A549 (cell line): ENCODE results near the gene PLEKHH1. TPM values are rescaled to one million over a fixed set of nuclear protein-coding genes. Genes with fewer than 3 reads are reported as not detected.

Experiments used
- ATAC-seq, 2 experiments: fragments of 200-7000 bp in 1 of 2; fragments of >200 bp in 1 of 2; cut with Nextera tagmentation in 1 of 2; cut with Tn5 transposase in 1 of 2; 3 replicates each; pipeline versions ENCODE4 v1.8.0 to v1.9.1; 2018 to 2020; ENCODE audit warnings: mild to moderate bottlenecking in 1 of 2, moderate library complexity in 1 of 2
- CTCF ChIA-PET: fragments of 300-600 bp; sonication (Branson Sonifier 250); formaldehyde crosslinking; extraction: SDS; loops from one replicate; lab custom pipeline; 2021; ENCODE audit warnings: antibody characterized with exemption, inconsistent platforms; lab: Yijun Ruan, JAX
- POLR2A ChIA-PET: fragments of 350-600 bp; formaldehyde crosslinking; extraction: SDS; loops from one replicate; lab custom pipeline; 2021; ENCODE audit warnings: antibody characterized with exemption, inconsistent platforms; lab: Yijun Ruan, JAX
- DNase-seq, 2 experiments: peaks; one replicate each; pipeline versions ENCODE4 v3.0.0 to v3.0.0-alpha.2; 2011 to 2016; ENCODE audit warnings: low read depth in 1 of 2, low spot score in 1 of 2
- FAIRE-seq: peaks from 2 replicates; lab custom pipeline; 2011; peaks lifted over from hg19 to GRCh38; lab: Jason Lieb, UNC
- H3K27ac ChIP-seq, 2 experiments: fragments of >200 bp; sonication (Bioruptor Twin); formaldehyde crosslinking; 3 replicates each; pipeline ENCODE4 v1.5.1; 2016 to 2017
- H3K4me1 ChIP-seq: fragments of >200 bp; sonication (Bioruptor Twin); formaldehyde crosslinking; 3 replicates; pipeline ENCODE4 v1.6.1; 2016
- H3K4me2 ChIP-seq: fragments of >200 bp; sonication (Bioruptor Twin); formaldehyde crosslinking; 3 replicates; pipeline ENCODE4 v1.6.1; 2016
- H3K4me3 ChIP-seq: fragments of >200 bp; sonication (Bioruptor Twin); formaldehyde crosslinking; 3 replicates; pipeline ENCODE4 v1.5.1; 2016
- H3K9me3 ChIP-seq: fragments of >200 bp; sonication (Bioruptor Twin); formaldehyde crosslinking; 3 replicates; pipeline ENCODE4 v1.6.1; 2016
- ATOH8 ChIP-seq: fragments of 250-450 bp; sonication (Bioruptor Pico); IDR thresholded peaks from 2 replicates; pipeline ENCODE4 v1.5.0; 2020; ENCODE audit warnings: low read depth, mild to moderate bottlenecking, moderate library complexity
- CBX2 ChIP-seq: fragments of 200-600 bp; sonication (generic); IDR thresholded peaks from 2 replicates; pipeline ENCODE4 v1.6.1; 2016; ENCODE audit warnings: low read depth, mild to moderate bottlenecking, borderline replicate concordance
- CHD2 ChIP-seq: fragments of 150-350 bp; IDR thresholded peaks from 2 replicates; pipeline ENCODE4 v1.6.1; 2014; ENCODE audit warnings: low read length; ENCODE audit not compliant: partially characterized antibody
- CTCF ChIP-seq: fragments of >200 bp; sonication (Bioruptor Twin); formaldehyde crosslinking; IDR thresholded peaks from 3 replicates; pipeline ENCODE4 v1.5.1; 2016
- EHF ChIP-seq: fragments of 250-450 bp; sonication (Bioruptor Pico); IDR thresholded peaks from 2 replicates; pipeline ENCODE4 v1.5.0; 2020; ENCODE audit warnings: mild to moderate bottlenecking
- EHMT2 ChIP-seq: fragments of 200-600 bp; sonication (generic); IDR thresholded peaks from 2 replicates; pipeline ENCODE4 v1.6.1; 2016; ENCODE audit warnings: antibody characterized with exemption, low read depth, mild to moderate bottlenecking, moderate library complexity
- ESRRA ChIP-seq: fragments of 150-350 bp; IDR thresholded peaks from 2 replicates; pipeline ENCODE4 v1.6.1; 2014; ENCODE audit warnings: mild to moderate bottlenecking, low read length, borderline replicate concordance
- FOSL2 ChIP-seq, 2 experiments: fragments of 450-650 bp in 1 of 2; fragments of >200 bp in 1 of 2; sonication (Bioruptor Twin) in 1 of 2; formaldehyde crosslinking; IDR thresholded peaks; 2 replicates each; pipeline versions ENCODE4 v1.5.0 to v1.6.1; 2016 to 2020; ENCODE audit warnings: mild to moderate bottlenecking in 1 of 2, moderate library complexity in 1 of 2
- GATA3 ChIP-seq: IDR thresholded peaks from 2 replicates; pipeline ENCODE4 v1.6.1; 2012; ENCODE audit warnings: borderline replicate concordance
- HDAC2 ChIP-seq: fragments of 200-600 bp; sonication (generic); IDR thresholded peaks from 2 replicates; pipeline ENCODE4 v1.6.1; 2016
- HES2 ChIP-seq: fragments of >200 bp; sonication (Bioruptor Twin); formaldehyde crosslinking; IDR thresholded peaks from 2 replicates; pipeline ENCODE4 v1.6.1; 2016
- HMGXB4 ChIP-seq: fragments of 250-450 bp; sonication (Bioruptor Pico); IDR thresholded peaks from 2 replicates; pipeline ENCODE4 v1.5.0; 2021; ENCODE audit warnings: mild to moderate bottlenecking, moderate library complexity, borderline replicate concordance
- HOXA7 ChIP-seq: fragments of 250-450 bp; sonication (Bioruptor Pico); IDR thresholded peaks from 2 replicates; pipeline ENCODE4 v1.5.0; 2020; ENCODE audit warnings: mild to moderate bottlenecking, moderate library complexity
- HOXB13 ChIP-seq: fragments of 250-450 bp; sonication (Bioruptor Pico); IDR thresholded peaks from 2 replicates; pipeline ENCODE4 v1.5.0; 2020; ENCODE audit warnings: low read depth, mild to moderate bottlenecking, moderate library complexity
- HOXB5 ChIP-seq: fragments of 250-450 bp; sonication (Bioruptor Pico); IDR thresholded peaks from 2 replicates; pipeline ENCODE4 v1.5.0; 2020; ENCODE audit warnings: mild to moderate bottlenecking, moderate library complexity
- JUNB ChIP-seq: fragments of >200 bp; sonication (Bioruptor Twin); formaldehyde crosslinking; IDR thresholded peaks from 2 replicates; pipeline ENCODE4 v1.6.1; 2016
- KDM1A ChIP-seq: fragments of 200-600 bp; sonication (generic); IDR thresholded peaks from 2 replicates; pipeline ENCODE4 v1.6.1; 2016; ENCODE audit warnings: low read depth, mild to moderate bottlenecking
- MAFK ChIP-seq: fragments of 450-650 bp; IDR thresholded peaks from 2 replicates; pipeline ENCODE4 v1.6.1; 2014; ENCODE audit not compliant: partially characterized antibody
- MAZ ChIP-seq: fragments of 150-350 bp; IDR thresholded peaks from 2 replicates; pipeline ENCODE4 v1.6.1; 2014; ENCODE audit warnings: antibody characterized with exemption, low read depth, low read length, borderline replicate concordance
- NFE2L2 ChIP-seq: fragments of 150-350 bp; conservative IDR thresholded peaks from 2 replicates; pipeline ENCODE4 v1.6.1; 2014; ENCODE audit warnings: low read length
- PBX3 ChIP-seq: IDR thresholded peaks from 2 replicates; pipeline ENCODE4 v1.6.1; 2012
- PHF8 ChIP-seq: fragments of 200-600 bp; sonication (generic); IDR thresholded peaks from 2 replicates; pipeline ENCODE4 v1.6.1; 2016; ENCODE audit warnings: low read depth, mild to moderate bottlenecking, antibody characterized with exemption, moderate library complexity, borderline replicate concordance
- POLR2A ChIP-seq: IDR thresholded peaks from 2 replicates; pipeline ENCODE4 v1.6.1; 2012; ENCODE audit warnings: mild to moderate bottlenecking, low read length
- RNF2 ChIP-seq: fragments of 200-600 bp; sonication (generic); IDR thresholded peaks from 2 replicates; pipeline ENCODE4 v1.6.1; 2016; ENCODE audit warnings: low read depth, mild to moderate bottlenecking, antibody characterized with exemption, moderate library complexity, borderline replicate concordance
- SMC3 ChIP-seq: fragments of >200 bp; sonication (Bioruptor Twin); formaldehyde crosslinking; IDR thresholded peaks from 3 replicates; pipeline ENCODE4 v1.6.1; 2018; ENCODE audit warnings: inconsistent platforms
- SREBF2 ChIP-seq: fragments of 450-650 bp; IDR thresholded peaks from 2 replicates; pipeline ENCODE4 v1.6.1; 2014; ENCODE audit warnings: mild to moderate bottlenecking, moderate library complexity
- ZC3H11A ChIP-seq: fragments of 450-650 bp; IDR thresholded peaks from 2 replicates; pipeline ENCODE4 v1.6.1; 2014; ENCODE audit warnings: antibody characterized with exemption, mild to moderate bottlenecking
- ZNF302 ChIP-seq: fragments of 250-450 bp; sonication (Bioruptor Pico); IDR thresholded peaks from 2 replicates; pipeline ENCODE4 v1.9.0; 2021; ENCODE audit warnings: inconsistent platforms, mild to moderate bottlenecking, moderate library complexity
- WGBS: methylation state at CpG from one replicate; pipeline ENCODE4 v1.1.6; 2017; ENCODE audit errors: missing lambda C conversion rate; 5-methylcytosine and 5-hydroxymethylcytosine counted together
- polyA plus RNA-seq, 4 experiments: library from polyadenylated mRNA; depleted of rRNA in 3 of 4; stranded (reverse); fragments of >200 nt; fragmentation: RNase III in 1 of 4; extraction: RNeasy Plus Mini Kit Qiagen cat#74134 plus additional on column Dnase treatment in 1 of 4; gene quantifications; 2 replicates in 3 of 4; 3 replicates in 1 of 4; pipeline ENCODE4 v1.2.3, GENCODE V29; 2011 to 2017

Gene PLEKHH1
- polyA plus RNA-seq, 2 of the 4 experiments (the other 2 are of a cell fraction) = 3.5 to 5.1 TPM

- ChIA-PET CTCF (interaction anchor here (1.2 to 2.2 kb wide), 5 partner anchors 8 to 201 kb away, joined by 3 to 11 read pairs (median 5); partner anchors contain the start of gene PIGH), POLR2A (no interaction called here)
These were observed 94.4 kb downstream of the PLEKHH1 start for GRCh38 chr14:67627519-67627918.

GRCh38 chr14:67630186-67630585, 97.1 kb downstream of the PLEKHH1 start:
- WGBS = 79% methylated on average over 4 of the region's 4 CpGs
- no peak for TF ChIP-seq EHMT2
- TF ChIP-seq HMGXB4 (CRISPR knock-in tag) = no peak
- no peak for TF ChIP-seq JUNB
- no peak for TF ChIP-seq NFE2L2
- no peak for TF ChIP-seq ZC3H11A
- TF ChIP-seq CHD2 = no peak
- no peak for TF ChIP-seq MAZ
- no peak for TF ChIP-seq PBX3
- TF ChIP-seq PHF8 = no peak
- Histone ChIP-seq H3K4me3 (no peak overlapping the region), H3K27ac (no peak overlapping the region), H3K9me3 (no peaks in the 10 kb centered on the region), H3K4me2 (no peak overlapping the region), H3K4me1 (no peaks in the 10 kb centered on the region)
- CTCF ChIA-PET = interaction anchor here (1.6 to 2.1 kb wide), 4 partner anchors 11 to 74 kb away, joined by 3 to 12 read pairs (median 6); partner anchors contain the start of gene ARG2
- DNase-seq = no peak
- POLR2A ChIA-PET = no interaction called here
- no peak for ATAC-seq
- FAIRE-seq = no peak

More at GRCh38 chr14:67627519-67627918, 94.4 kb downstream of the PLEKHH1 start:
- Histone ChIP-seq H3K9me3 (no peaks in the 10 kb centered on the region), H3K27ac (no peak overlapping the region), H3K4me1 (peaks cover 8% of the 10 kb centered on the region; the same call in 2 of the 3 replicates), H3K4me2 (no peak overlapping the region), H3K4me3 (no peak overlapping the region)
- no peak for DNase-seq
- no peak for TF ChIP-seq ZNF302 (CRISPR knock-in tag)
- TF ChIP-seq POLR2A = no peak
- no peak for TF ChIP-seq EHF (CRISPR knock-in tag)
- no peak for TF ChIP-seq SMC3
- TF ChIP-seq SREBF2 = no peak
- TF ChIP-seq ZC3H11A = no peak
- TF ChIP-seq HMGXB4 (CRISPR knock-in tag) = no peak
- no peak for TF ChIP-seq HOXB13 (CRISPR knock-in tag)
- TF ChIP-seq MAZ = no peak
- no peak for TF ChIP-seq CHD2
- TF ChIP-seq ESRRA = no peak
- no peak for TF ChIP-seq KDM1A
- TF ChIP-seq HOXB5 (CRISPR knock-in tag) = no peak
- no peak for TF ChIP-seq HDAC2
- no peak for TF ChIP-seq GATA3
- TF ChIP-seq HOXA7 = no peak
- ATAC-seq = no peak
- FAIRE-seq = no peak

GRCh38 chr14:67630938-67631337, 97.8 kb downstream of the PLEKHH1 start:
- DNase-seq = no peak
- Histone ChIP-seq H3K4me3 (no peak overlapping the region), H3K4me2 (no peak overlapping the region), H3K27ac (no peak overlapping the region), H3K9me3 (no peaks in the 10 kb centered on the region), H3K4me1 (no peaks in the 10 kb centered on the region)
- POLR2A ChIA-PET = no interaction called here
- 62% methylated on average over 5 of the region's 5 CpGs for WGBS
- no peak for FAIRE-seq
- ATAC-seq = no peak
- CTCF ChIA-PET = interaction anchor here (1.5 to 2.1 kb wide), 5 partner anchors 12 to 73 kb away, joined by 3 to 12 read pairs (median 5); partner anchors contain the start of gene ARG2
- TF ChIP-seq RNF2 = no peak
- no peak for TF ChIP-seq KDM1A
- no peak for TF ChIP-seq HES2
- no peak for TF ChIP-seq CTCF
- TF ChIP-seq CBX2 = no peak
- TF ChIP-seq ATOH8 (CRISPR knock-in tag) = no peak
- TF ChIP-seq MAFK = no peak
- TF ChIP-seq PHF8 = no peak
- TF ChIP-seq FOSL2 (IDR thresholded peaks at IDR 0.05) = no peak
- no peak for TF ChIP-seq FOSL2 (CRISPR knock-in tag; IDR thresholded peaks at IDR 0.05)
- no peak for TF ChIP-seq GATA3
